Fibroblast of lung (primary cell): ENCODE results near the gene PHF19. TPM values are rescaled to one million over a fixed set of nuclear protein-coding genes. Genes with fewer than 3 reads are reported as not detected.
A peak's percentile ranks its signal among the peaks of the same experiment; 100 is the strongest.

ENCODE experiments used
- DNase-seq, 2 donors: peaks; one replicate each; pipeline versions ENCODE4 v3.0.0 to v3.0.0-alpha.2; 2010; ENCODE audit warnings: low read depth in 2 of 2
- H2AFZ ChIP-seq: 2 replicates; pipeline ENCODE4 v1.5.1; 2012; ENCODE audit warnings: low read length, control low read depth, inconsistent platforms
- H3K27ac ChIP-seq: 2 replicates; pipeline ENCODE4 v1.5.1; 2011; ENCODE audit warnings: low read length, control low read depth; ENCODE audit not compliant: insufficient read depth
- H3K27me3 ChIP-seq: 2 replicates; pipeline ENCODE4 v1.5.1; 2011; ENCODE audit warnings: mild to moderate bottlenecking, low read length; ENCODE audit not compliant: control insufficient read depth, insufficient read depth
- H3K36me3 ChIP-seq: 2 replicates; pipeline ENCODE4 v1.5.1; 2011; ENCODE audit warnings: low read length; ENCODE audit not compliant: control insufficient read depth, insufficient read depth
- H3K4me1 ChIP-seq: 2 replicates; pipeline ENCODE4 v1.5.1; 2011; ENCODE audit warnings: low read length; ENCODE audit not compliant: control insufficient read depth, insufficient read depth; ENCODE audit errors: extremely low read depth
- H3K4me2 ChIP-seq: 2 replicates; pipeline ENCODE4 v1.5.1; 2011; ENCODE audit warnings: low read length, control low read depth; ENCODE audit not compliant: insufficient read depth; ENCODE audit errors: extremely low read depth
- H3K4me3 ChIP-seq, 4 experiments: fragments of 200-600 bp in 1 of 4; sonication (generic) in 1 of 4; replicated peaks in 1 of 4; 2 replicates each; pipeline ENCODE4 v1.5.1; 2011 to 2016; ENCODE audit warnings: low read length in 4 of 4, low read depth in 3 of 4, mild to moderate bottlenecking in 3 of 4, control low read depth in 2 of 4, inconsistent platforms in 1 of 4, mixed read lengths in 1 of 4; ENCODE audit not compliant: insufficient read depth in 1 of 4; ENCODE audit errors: control extremely low read depth in 1 of 4
- H3K79me2 ChIP-seq: 2 replicates; pipeline ENCODE4 v1.5.1; 2012; ENCODE audit warnings: mild to moderate bottlenecking, low read length, inconsistent platforms; ENCODE audit not compliant: control insufficient read depth, insufficient read depth
- H3K9ac ChIP-seq: 2 replicates; pipeline ENCODE4 v1.5.1; 2011; ENCODE audit warnings: mild to moderate bottlenecking, low read length, control low read depth; ENCODE audit not compliant: insufficient read depth
- H3K9me3 ChIP-seq: 2 replicates; pipeline ENCODE4 v1.5.1; 2012; ENCODE audit warnings: low read depth, low read length; ENCODE audit not compliant: control insufficient read depth, insufficient read depth
- H4K20me1 ChIP-seq: 2 replicates; pipeline ENCODE4 v1.5.1; 2011; ENCODE audit warnings: low read length; ENCODE audit not compliant: control insufficient read depth, insufficient read depth; ENCODE audit errors: extremely low read depth
- EZH2 ChIP-seq: IDR thresholded peaks from 2 replicates; pipeline ENCODE4 v1.5.1; 2012; ENCODE audit warnings: low read length, control low read depth, mild to moderate bottlenecking; ENCODE audit errors: missing control alignments
- polyA plus RNA-seq, 2 donors: library from polyadenylated mRNA; depleted of rRNA in 1 of 2; stranded (reverse) in 1 of 2; unstranded in 1 of 2; fragments of >200 nt; gene quantifications; 2 replicates each; pipeline ENCODE4 v1.2.1, GENCODE V29; 2011 to 2012; ENCODE audit warnings: missing spikeins in 1 of 2
- total RNA-seq: library from RNA; depleted of rRNA; stranded (reverse); fragments of >200 nt; gene quantifications from 2 replicates; pipeline ENCODE4 v1.2.1, GENCODE V29; 2014
- TF ChIP-seq, protein P1 (sequence below), 2 donors: IDR thresholded peaks in 1 of 2; conservative IDR thresholded peaks in 1 of 2; 1 replicate in 1 of 2; 2 replicates in 1 of 2; pipeline ENCODE4 v1.5.1; 2011 to 2012; ENCODE audit warnings: low read length in 2 of 2, control low read depth in 1 of 2, inconsistent platforms in 1 of 2, low read depth in 1 of 2, mild to moderate bottlenecking in 1 of 2

The PHF19 gene
- total and polyA plus RNA-seq, 2 donors (not counting 1 experiment from before 2014, with no cell fraction given): 21.4 to 38.3 TPM

DNA sequence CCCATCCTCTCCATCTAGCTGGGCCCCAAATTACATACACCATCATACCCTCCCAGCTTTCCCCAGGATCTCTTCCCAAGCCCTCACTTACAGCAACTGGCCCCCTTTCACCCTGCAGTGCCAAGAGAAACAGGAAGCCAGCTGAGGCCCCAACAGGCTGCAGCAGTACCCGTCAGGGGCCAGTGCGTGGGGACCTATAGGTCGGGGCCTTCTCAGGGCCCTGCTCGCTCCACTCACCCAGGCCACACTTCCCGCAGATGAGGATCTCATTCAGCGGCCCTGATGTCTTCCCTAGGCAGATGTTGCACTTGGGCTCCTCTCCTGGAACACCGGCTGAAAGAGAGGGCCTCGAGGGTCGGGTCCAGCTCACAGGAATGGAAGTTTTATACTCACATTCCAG is 6.8 kb downstream of the PHF19 start:
- H2AFZ ChIP-seq: no peak overlapping the region
- no peak overlapping the region for H3K27ac ChIP-seq
- TF ChIP-seq, protein P1, sequence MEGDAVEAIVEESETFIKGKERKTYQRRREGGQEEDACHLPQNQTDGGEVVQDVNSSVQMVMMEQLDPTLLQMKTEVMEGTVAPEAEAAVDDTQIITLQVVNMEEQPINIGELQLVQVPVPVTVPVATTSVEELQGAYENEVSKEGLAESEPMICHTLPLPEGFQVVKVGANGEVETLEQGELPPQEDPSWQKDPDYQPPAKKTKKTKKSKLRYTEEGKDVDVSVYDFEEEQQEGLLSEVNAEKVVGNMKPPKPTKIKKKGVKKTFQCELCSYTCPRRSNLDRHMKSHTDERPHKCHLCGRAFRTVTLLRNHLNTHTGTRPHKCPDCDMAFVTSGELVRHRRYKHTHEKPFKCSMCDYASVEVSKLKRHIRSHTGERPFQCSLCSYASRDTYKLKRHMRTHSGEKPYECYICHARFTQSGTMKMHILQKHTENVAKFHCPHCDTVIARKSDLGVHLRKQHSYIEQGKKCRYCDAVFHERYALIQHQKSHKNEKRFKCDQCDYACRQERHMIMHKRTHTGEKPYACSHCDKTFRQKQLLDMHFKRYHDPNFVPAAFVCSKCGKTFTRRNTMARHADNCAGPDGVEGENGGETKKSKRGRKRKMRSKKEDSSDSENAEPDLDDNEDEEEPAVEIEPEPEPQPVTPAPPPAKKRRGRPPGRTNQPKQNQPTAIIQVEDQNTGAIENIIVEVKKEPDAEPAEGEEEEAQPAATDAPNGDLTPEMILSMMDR (conservative IDR thresholded peaks at IDR 0.05 in 1 of 2, IDR thresholded peaks at IDR 0.05 in 1 of 2; ENCODE audit: low read depth in 1 of 2, low read length in 2 of 2): no peak
- no peak for TF ChIP-seq EZH2

DNA sequence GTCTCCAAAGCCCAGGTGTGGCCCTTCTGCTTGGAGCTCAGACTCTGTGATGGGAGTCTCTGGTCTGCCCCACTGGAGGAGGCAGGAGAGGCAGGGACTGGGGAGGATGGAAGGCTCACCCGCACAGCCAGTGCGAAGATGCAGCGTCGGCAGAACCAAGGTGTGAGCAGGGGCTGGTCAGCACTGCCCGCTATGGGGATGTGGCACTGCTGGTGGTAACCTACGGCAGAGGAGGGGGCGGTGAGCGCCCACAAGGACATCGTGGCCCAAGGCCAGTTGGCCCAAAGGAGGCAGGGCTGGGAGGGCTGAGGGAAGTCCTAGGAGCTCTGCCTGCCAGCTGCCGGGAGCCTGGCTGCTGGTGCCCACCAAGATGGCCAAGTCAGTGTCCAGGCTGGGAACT is 7.3 kb downstream of the PHF19 start:
- Histone ChIP-seq H3K27ac (peak overlapping the region; percentile 40), H4K20me1 (no peaks in the 10 kb centered on the region), H2AFZ (no peak overlapping the region)

More for the DNA sequence above, 6.8 kb downstream of the PHF19 start:
- Histone ChIP-seq H4K20me1 (no peaks in the 10 kb centered on the region), H3K36me3 (peaks cover 19% of the 10 kb centered on the region), H3K4me1 (peaks cover 10% of the 10 kb centered on the region), H3K27me3 (no peaks in the 10 kb centered on the region), H3K4me3 (no peak overlapping the region), H3K79me2 (peaks cover 6% of the 10 kb centered on the region), H3K4me2 (no peak overlapping the region), H3K9ac (no peak overlapping the region), H3K9me3 (no peaks in the 10 kb centered on the region)
- no peak for DNase-seq

DNA sequence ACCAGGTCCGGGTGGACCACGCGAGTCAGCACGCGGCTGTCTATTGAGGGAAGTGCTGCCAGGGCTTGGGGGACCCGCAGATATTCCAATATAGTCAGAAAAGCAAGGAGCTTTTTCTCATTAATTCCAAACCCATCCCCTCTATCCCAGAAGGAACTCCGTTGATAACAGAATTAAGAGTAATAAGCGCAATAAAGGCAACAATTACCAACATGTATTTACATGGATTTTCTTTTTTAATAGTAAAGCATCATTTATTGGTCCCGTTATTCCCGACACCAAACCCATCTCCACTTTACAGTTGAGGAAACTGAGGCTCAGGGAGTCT is 7.7 kb downstream of the PHF19 start:
- Histone ChIP-seq H3K9me3 (no peaks in the 10 kb centered on the region), H3K36me3 (peaks cover 19% of the 10 kb centered on the region), H3K79me2 (no peaks in the 10 kb centered on the region), H3K4me2 (peak overlapping the region; percentile 40), H3K27me3 (no peaks in the 10 kb centered on the region), H4K20me1 (no peaks in the 10 kb centered on the region), H3K4me3 (peak overlapping the region in 3 of 4 experiments; percentile 24 to 60 (median 41)), H3K27ac (peak overlapping the region; percentile 40), H2AFZ (no peak overlapping the region), H3K4me1 (peaks cover 10% of the 10 kb centered on the region), H3K9ac (no peak overlapping the region)
- DNase-seq: no peak
- TF ChIP-seq, protein P1 (conservative IDR thresholded peaks at IDR 0.05 in 1 of 2, IDR thresholded peaks at IDR 0.05 in 1 of 2; ENCODE audit: low read depth in 1 of 2, low read length in 2 of 2): no peak
- no peak for TF ChIP-seq EZH2

More for the DNA sequence above, 7.3 kb downstream of the PHF19 start:
- no peaks in the 10 kb centered on the region for H3K9me3 ChIP-seq
- TF ChIP-seq EZH2: no peak
- TF ChIP-seq, protein P1 (conservative IDR thresholded peaks at IDR 0.05 in 1 of 2, IDR thresholded peaks at IDR 0.05 in 1 of 2; ENCODE audit: low read depth in 1 of 2, low read length in 2 of 2): no peak
- peaks cover 10% of the 10 kb centered on the region for H3K4me1 ChIP-seq
- peaks cover 19% of the 10 kb centered on the region for H3K36me3 ChIP-seq
- peaks cover 2% of the 10 kb centered on the region for H3K79me2 ChIP-seq
- H3K9ac ChIP-seq: no peak overlapping the region
- no peak overlapping the region for H3K4me3 ChIP-seq
- no peaks in the 10 kb centered on the region for H3K27me3 ChIP-seq
- H3K4me2 ChIP-seq: no peak overlapping the region
- DNase-seq: no peak
